Measurements from ENCODE around the gene EGFR. TPM values are rescaled to one million over a fixed set of nuclear protein-coding genes. Genes with fewer than 3 reads are reported as not detected.

Gene EGFR
- total and polyA plus RNA-seq, 7 donors, result 3.6 to 39.7 (median 14.1) TPM

DNA sequence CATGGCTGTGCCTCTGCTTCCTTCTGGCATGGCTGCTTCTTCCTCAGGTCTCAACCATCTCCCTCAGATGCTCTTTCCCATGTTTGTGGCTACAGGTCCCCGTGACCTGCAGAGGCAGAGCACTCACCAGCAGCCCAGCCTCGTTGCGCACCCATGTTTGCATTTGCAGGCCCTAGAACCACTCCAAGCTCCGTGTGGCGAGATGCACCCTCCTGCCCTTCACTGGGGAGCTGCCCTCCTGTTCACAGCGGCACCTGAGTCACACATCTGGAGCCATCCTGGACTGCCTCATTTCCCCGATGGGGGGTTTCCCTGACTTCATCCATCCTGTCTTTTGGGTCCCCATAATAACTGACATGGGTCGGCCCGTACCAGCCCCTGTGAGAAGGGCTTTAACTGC is 35.9 kb downstream of the EGFR start:
- no peak for DNase-seq
- WGBS, 3 donors, result 82 to 98% (median 90%) methylated on average over 9 of the region's 9 CpGs
- Histone ChIP-seq H3K4me1 (peaks cover 44% of the 10 kb centered on the region), H3K36me3 (ENCODE audit: insufficient read depth in 1 of 2, low read depth in 1 of 2) (no peaks in the 10 kb centered on the region), H3K27ac (no peak overlapping the region), H3K27me3 (ENCODE audit: insufficient read depth in 3 of 3, low read length in 2 of 3) (no peaks in the 10 kb centered on the region), H3K9me3 (no peaks in the 10 kb centered on the region), H3K4me3 (no peak overlapping the region)
- peak in 2 of 4 donors; percentile 3 to 4 for ATAC-seq
- TF ChIP-seq CTCF (IDR thresholded peaks at IDR 0.05), result no peak
- intact Hi-C loops (cut with DNase I), result no loop called here

DNA sequence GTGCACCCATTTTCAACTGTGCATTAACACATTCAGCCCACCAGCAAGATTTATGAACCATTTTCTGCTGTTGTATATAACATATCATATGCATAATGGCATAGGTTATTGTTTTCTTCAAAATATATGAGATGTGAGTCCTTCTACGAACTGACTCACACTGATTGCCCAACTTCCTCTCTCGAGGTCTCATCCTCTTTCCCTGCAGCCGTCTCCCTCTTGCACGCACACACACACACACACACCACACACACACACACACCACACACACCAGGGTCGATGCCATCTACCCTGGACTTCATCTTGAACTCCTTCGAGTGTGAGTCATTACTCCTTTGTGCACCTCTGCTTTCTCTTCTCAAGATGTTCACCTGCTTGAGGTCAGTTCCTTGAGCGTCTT is 36.7 kb downstream of the EGFR start:
- no peak overlapping the region for H3K4me3 ChIP-seq
- intact Hi-C loops (cut with DNase I), result no loop called here

GRCh38 chr7:55056068-55056467 is 37.3 kb downstream of the EGFR start:
- no peak for ATAC-seq
- no peak for DNase-seq
- Histone ChIP-seq H3K4me1 (peaks cover 50% of the 10 kb centered on the region), H3K27me3 (ENCODE audit: insufficient read depth in 3 of 3, low read length in 2 of 3) (no peaks in the 10 kb centered on the region), H3K9me3 (no peaks in the 10 kb centered on the region), H3K27ac (no peak overlapping the region), H3K36me3 (ENCODE audit: insufficient read depth in 1 of 2, low read depth in 1 of 2) (no peaks in the 10 kb centered on the region), H3K4me3 (no peak overlapping the region)
- WGBS, 3 donors, result 82 to 92% (median 88%) methylated on average over 1 of the region's 1 CpG
- intact Hi-C loops (cut with DNase I), result no loop called here
- TF ChIP-seq CTCF (IDR thresholded peaks at IDR 0.05), result no peak

More for the DNA sequence above, 36.7 kb downstream of the EGFR start:
- ATAC-seq, result peak in 2 of 4 donors; percentile 17 to 30
- 77 to 86% (median 85%) methylated on average over 7 of the region's 7 CpGs for whole genome bisulfite sequencing, 3 donors
- no peak for DNase-seq
- H3K9me3 ChIP-seq, result no peaks in the 10 kb centered on the region
- no peaks in the 10 kb centered on the region for H3K27me3 ChIP-seq (ENCODE audit: insufficient read depth in 3 of 3, low read length in 2 of 3)
- no peak for TF ChIP-seq CTCF (IDR thresholded peaks at IDR 0.05)
- no peaks in the 10 kb centered on the region for H3K36me3 ChIP-seq (ENCODE audit: insufficient read depth in 1 of 2, low read depth in 1 of 2)
- peaks cover 48% of the 10 kb centered on the region for H3K4me1 ChIP-seq
- H3K27ac ChIP-seq, result no peak overlapping the region

DNA sequence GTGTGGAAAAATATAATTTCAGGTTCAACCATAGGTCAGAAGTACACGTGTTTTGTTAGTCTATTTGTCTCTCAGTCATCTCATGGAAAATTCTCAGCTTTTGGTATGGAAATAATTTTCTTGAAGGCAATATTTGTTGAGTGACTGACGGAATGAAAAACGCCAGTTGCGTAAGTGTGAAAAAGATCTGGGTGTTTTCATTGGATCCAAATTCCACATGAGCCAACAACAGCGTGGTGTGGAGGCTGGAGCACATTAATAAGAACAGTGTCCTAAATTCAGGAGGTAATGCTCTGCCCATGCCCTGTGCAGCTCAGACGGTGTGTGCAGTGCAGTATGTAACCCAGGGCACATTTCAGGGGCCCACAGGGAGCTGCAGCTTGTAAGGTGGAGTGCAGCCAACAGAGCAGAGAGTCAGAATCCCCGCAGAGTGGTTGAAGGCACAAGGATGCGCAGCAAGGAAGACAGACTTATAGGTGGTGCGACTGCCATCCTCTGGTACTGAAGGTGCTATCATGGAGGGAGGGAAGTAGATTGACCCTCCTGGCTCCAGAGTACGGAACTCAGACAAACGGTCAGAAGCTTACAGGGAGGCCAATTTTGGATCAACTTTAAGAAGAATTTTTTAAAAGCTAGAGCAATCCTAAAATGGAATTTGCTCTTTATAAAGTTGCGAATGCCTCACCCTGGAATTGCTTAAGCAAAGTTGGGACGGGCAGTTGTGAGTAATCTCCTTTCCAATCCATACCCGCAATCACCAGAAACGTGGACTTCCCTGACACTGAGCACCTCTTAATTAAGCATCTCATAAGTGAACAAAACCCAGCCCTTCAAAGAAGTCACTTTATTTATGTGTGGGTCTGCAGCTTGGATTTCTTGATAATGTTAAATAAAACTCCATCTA is 38.0 kb downstream of the EGFR start:
- Histone ChIP-seq H3K4me3 (peak overlapping the region; percentile 2), H3K9me3 (no peaks in the 10 kb centered on the region), H3K27ac (peak overlapping the region; percentile 51), H3K4me1 (peaks cover 51% of the 10 kb centered on the region), H3K36me3 (ENCODE audit: insufficient read depth in 1 of 2, low read depth in 1 of 2) (no peaks in the 10 kb centered on the region), H3K27me3 (ENCODE audit: insufficient read depth in 3 of 3, low read length in 2 of 3) (no peaks in the 10 kb centered on the region)
- ATAC-seq, result peak; percentile 48 to 68 (median 58)
- 44 to 65% (median 50%) methylated on average over 15 of the region's 15 CpGs for WGBS, 3 donors
- TF ChIP-seq CTCF (IDR thresholded peaks at IDR 0.05), result no peak
- intact Hi-C loops (cut with DNase I), result no loop called here
- peak; percentile 25 to 59 for DNase-seq
